SK-N-SH (cell line): ENCODE measurements around the gene CUEDC1. TPM values are rescaled to one million over a fixed set of nuclear protein-coding genes. Genes with fewer than 3 reads are reported as not detected.

Source experiments
- CTCF ChIA-PET: fragments of 300-600, 350-600 bp; formaldehyde crosslinking; extraction: SDS; loops from one replicate; lab custom pipeline; 2021; lab: Yijun Ruan, JAX
- POLR2A ChIA-PET: fragments of 350-600 bp; sonication (Branson Sonifier 250); formaldehyde crosslinking; extraction: SDS; loops from one replicate; lab custom pipeline; 2020; ENCODE audit warnings: antibody characterized with exemption, inconsistent platforms; lab: Yijun Ruan, JAX
- DNase-seq: peaks from one replicate; pipeline ENCODE4 v3.0.0; 2012
- H2AFZ ChIP-seq: fragments of 200-600 bp; sonication (generic); 2 replicates; pipeline ENCODE4 v1.8.1; 2016; ENCODE audit warnings: antibody characterized with exemption, mild to moderate bottlenecking, low read depth
- H3F3A ChIP-seq: fragments of 200-600 bp; sonication (generic); replicated peaks from 2 replicates; pipeline ENCODE3; 2016; ENCODE audit warnings: antibody characterized with exemption, mild to moderate bottlenecking; ENCODE audit not compliant: insufficient read depth
- H3K27ac ChIP-seq, 2 experiments: fragments of 200-500 bp in 1 of 2; fragments of 200-600 bp in 1 of 2; sonication (Bioruptor generic) in 1 of 2; sonication (generic), shearing (Covaris generic) in 1 of 2; 2 replicates each; pipeline versions ENCODE4 v1.5.1 to v1.6.1; 2014 to 2016; ENCODE audit warnings: low read depth in 2 of 2, inconsistent platforms in 1 of 2, low read length in 1 of 2, mild to moderate bottlenecking in 1 of 2, mixed read lengths in 1 of 2
- H3K27me3 ChIP-seq: fragments of 200-600 bp; sonication (generic), shearing (Covaris generic); 2 replicates; pipeline ENCODE4 v1.6.1; 2016; ENCODE audit warnings: mixed run types; ENCODE audit not compliant: insufficient read depth
- H3K36me3 ChIP-seq, 2 experiments: fragments of 200-500 bp in 1 of 2; fragments of 200-600 bp in 1 of 2; sonication (Bioruptor generic) in 1 of 2; sonication (generic) in 1 of 2; replicated peaks in 1 of 2; 2 replicates each; pipeline versions ENCODE3 to v1.5.1; 2014 to 2016; ENCODE audit warnings: low read length in 1 of 2, mild to moderate bottlenecking in 1 of 2; ENCODE audit not compliant: insufficient read depth in 2 of 2, control insufficient read depth in 1 of 2
- H3K4me1 ChIP-seq, 2 experiments: fragments of 200-500 bp in 1 of 2; fragments of 200-600 bp in 1 of 2; sonication (Bioruptor generic) in 1 of 2; sonication (generic), shearing (Covaris generic) in 1 of 2; 2 replicates each; pipeline versions ENCODE4 v1.5.1 to v1.6.1; 2014 to 2016; ENCODE audit warnings: low read depth in 1 of 2, low read length in 1 of 2, mixed run types in 1 of 2; ENCODE audit not compliant: insufficient read depth in 2 of 2, control insufficient read depth in 1 of 2
- H3K4me2 ChIP-seq: fragments of 200-600 bp; sonication (generic), shearing (Covaris generic); 2 replicates; pipeline ENCODE4 v1.6.1; 2017; ENCODE audit warnings: mixed run types
- H3K4me3 ChIP-seq, 2 experiments: fragments of 200-500 bp in 1 of 2; fragments of 200-600 bp in 1 of 2; sonication (Bioruptor generic) in 1 of 2; sonication (generic), shearing (Covaris generic) in 1 of 2; 2 replicates each; pipeline versions ENCODE4 v1.5.1 to v1.8.1; 2014 to 2016; ENCODE audit warnings: low read depth in 2 of 2, inconsistent platforms in 1 of 2, low read length in 1 of 2, mild to moderate bottlenecking in 1 of 2, mixed read lengths in 1 of 2, moderate library complexity in 1 of 2
- H3K79me2 ChIP-seq: fragments of 200-600 bp; sonication (generic); 2 replicates; pipeline ENCODE4 v1.8.1; 2017; ENCODE audit warnings: mild to moderate bottlenecking; ENCODE audit not compliant: insufficient read depth
- H3K9ac ChIP-seq: fragments of 200-600 bp; sonication (generic); 2 replicates; pipeline ENCODE4 v1.6.1; 2017; ENCODE audit warnings: mixed run types
- H3K9me2 ChIP-seq: fragments of 200-600 bp; sonication (generic); 2 replicates; pipeline ENCODE4 v1.6.1; 2017; ENCODE audit warnings: mixed run types
- H3K9me3 ChIP-seq: fragments of 200-600 bp; sonication (generic); 2 replicates; pipeline ENCODE4 v1.6.1; 2017; ENCODE audit warnings: mixed run types, mild to moderate bottlenecking, moderate library complexity
- H4K20me1 ChIP-seq: fragments of 200-600 bp; sonication (generic); 2 replicates; pipeline ENCODE4 v1.6.1; 2017; ENCODE audit warnings: mild to moderate bottlenecking, mixed run types; ENCODE audit not compliant: insufficient read depth
- ELF1 ChIP-seq: IDR thresholded peaks from 2 replicates; pipeline ENCODE4 v1.4.0; 2012
- FOSL2 ChIP-seq: IDR thresholded peaks from 2 replicates; pipeline ENCODE4 v1.4.0; 2012; ENCODE audit warnings: low read depth, mild to moderate bottlenecking, moderate library complexity, borderline replicate concordance
- GABPA ChIP-seq: IDR thresholded peaks from 2 replicates; pipeline ENCODE4 v1.4.0; 2012; ENCODE audit warnings: low read depth, mild to moderate bottlenecking
- GATA2 ChIP-seq: sonication (generic); formaldehyde crosslinking; IDR thresholded peaks from 2 replicates; pipeline ENCODE4 v1.5.0; 2020; ENCODE audit warnings: mild to moderate bottlenecking, missing genetic modification reagents
- JUND ChIP-seq: IDR thresholded peaks from 2 replicates; pipeline ENCODE4 v1.4.0; 2012
- MXI1 ChIP-seq: IDR thresholded peaks from 2 replicates; pipeline ENCODE4 v1.6.1; 2012; ENCODE audit warnings: mild to moderate bottlenecking, low read depth, low read length, improper control_type of control experiment
- POLR2AphosphoS5 ChIP-seq: IDR thresholded peaks from 2 replicates; pipeline ENCODE4 v1.6.1; 2012; ENCODE audit warnings: low read depth, low read length
- RCOR1 ChIP-seq: fragments of 150-350 bp; IDR thresholded peaks from 2 replicates; pipeline ENCODE4 v1.6.1; 2017; ENCODE audit warnings: antibody characterized with exemption, low read length
- RXRA ChIP-seq: IDR thresholded peaks from 2 replicates; pipeline ENCODE4 v1.4.0; 2012; ENCODE audit warnings: low read depth, mild to moderate bottlenecking, borderline replicate concordance
- SIN3A ChIP-seq: IDR thresholded peaks from 2 replicates; pipeline ENCODE4 v1.6.1; 2012; ENCODE audit warnings: low read depth, mild to moderate bottlenecking, low read length, moderate library complexity, borderline replicate concordance
- TAF1 ChIP-seq: IDR thresholded peaks from 2 replicates; pipeline ENCODE4 v1.6.1; 2012; ENCODE audit warnings: low read depth, mild to moderate bottlenecking, low read length, moderate library complexity, borderline replicate concordance
- TEAD4 ChIP-seq: IDR thresholded peaks from 2 replicates; pipeline ENCODE4 v1.4.0; 2012; ENCODE audit warnings: mild to moderate bottlenecking, borderline replicate concordance; ENCODE audit not compliant: insufficient read depth
- WGBS: methylation state at CpG from one replicate; pipeline ENCODE4 v1.1.6; 2017; ENCODE audit warnings: low lambda C conversion rate; 5-methylcytosine and 5-hydroxymethylcytosine counted together
- polyA plus RNA-seq, 3 experiments: library from polyadenylated mRNA; depleted of rRNA; stranded (reverse); fragments of >200 nt; gene quantifications; 2 replicates each; pipeline ENCODE4 v1.2.3, GENCODE V29; 2012
- TF ChIP-seq, protein P1 (sequence below): IDR thresholded peaks from 2 replicates; pipeline ENCODE4 v1.4.0; 2012; ENCODE audit warnings: low read depth, borderline replicate concordance
- TF ChIP-seq, protein P2 (sequence below): fragments of 150-350 bp; IDR thresholded peaks from 2 replicates; pipeline ENCODE4 v1.6.1; 2017; ENCODE audit warnings: antibody characterized with exemption, low read length, low read depth, borderline replicate concordance
- TF ChIP-seq, protein P3 (sequence below): fragments of 200-600 bp; sonication (generic); IDR thresholded peaks from 2 replicates; pipeline ENCODE4 v1.6.1; 2017; ENCODE audit warnings: antibody characterized with exemption, mild to moderate bottlenecking, moderate library complexity
- TF ChIP-seq, protein P4 (sequence below): IDR thresholded peaks from 2 replicates; pipeline ENCODE4 v1.4.0; 2012; ENCODE audit warnings: low read depth, borderline replicate concordance
- TF ChIP-seq, protein P5 (sequence below): IDR thresholded peaks from 2 replicates; pipeline ENCODE4 v1.6.1; 2012; ENCODE audit warnings: mild to moderate bottlenecking, low read depth, low read length, moderate library complexity

CUEDC1 gene
- polyA plus RNA-seq, 1 of the 3 experiments (the other 2 are of a cell fraction), result 58.9 TPM

DNA sequence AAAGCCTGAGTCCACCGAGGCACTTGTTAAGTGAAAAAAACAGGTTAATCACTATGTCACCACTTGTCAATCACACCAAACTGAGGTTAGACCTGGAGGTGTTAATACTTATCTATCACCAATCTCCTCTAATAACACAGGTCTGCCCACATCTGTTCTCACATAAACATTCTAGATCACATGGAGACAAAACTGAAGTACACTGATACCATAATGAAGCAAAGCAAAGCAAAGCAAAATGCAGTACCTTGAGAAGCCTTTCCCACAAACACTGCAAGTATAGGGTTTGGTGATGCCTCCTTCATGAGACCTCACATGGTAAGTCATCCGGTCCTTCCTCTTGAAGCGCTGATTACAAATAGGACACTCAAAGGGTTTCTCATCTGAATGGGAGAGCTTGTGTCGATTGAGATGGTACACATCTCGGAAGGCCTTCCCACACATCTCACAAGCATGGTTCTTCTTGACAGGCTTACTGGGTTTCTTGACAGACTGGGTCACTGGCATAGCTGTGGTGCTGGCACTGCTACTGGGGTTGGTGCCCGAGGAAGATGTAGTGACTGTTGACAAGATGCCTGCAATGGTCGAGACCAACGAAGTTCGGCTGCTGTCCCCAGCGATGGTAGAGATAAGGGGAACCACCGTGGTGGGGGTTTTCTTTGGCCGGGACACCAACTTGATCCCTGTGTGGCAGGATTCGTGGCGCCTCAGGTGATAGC, 27.4 kb upstream of the CUEDC1 start (continued):
- TF ChIP-seq, protein P1, sequence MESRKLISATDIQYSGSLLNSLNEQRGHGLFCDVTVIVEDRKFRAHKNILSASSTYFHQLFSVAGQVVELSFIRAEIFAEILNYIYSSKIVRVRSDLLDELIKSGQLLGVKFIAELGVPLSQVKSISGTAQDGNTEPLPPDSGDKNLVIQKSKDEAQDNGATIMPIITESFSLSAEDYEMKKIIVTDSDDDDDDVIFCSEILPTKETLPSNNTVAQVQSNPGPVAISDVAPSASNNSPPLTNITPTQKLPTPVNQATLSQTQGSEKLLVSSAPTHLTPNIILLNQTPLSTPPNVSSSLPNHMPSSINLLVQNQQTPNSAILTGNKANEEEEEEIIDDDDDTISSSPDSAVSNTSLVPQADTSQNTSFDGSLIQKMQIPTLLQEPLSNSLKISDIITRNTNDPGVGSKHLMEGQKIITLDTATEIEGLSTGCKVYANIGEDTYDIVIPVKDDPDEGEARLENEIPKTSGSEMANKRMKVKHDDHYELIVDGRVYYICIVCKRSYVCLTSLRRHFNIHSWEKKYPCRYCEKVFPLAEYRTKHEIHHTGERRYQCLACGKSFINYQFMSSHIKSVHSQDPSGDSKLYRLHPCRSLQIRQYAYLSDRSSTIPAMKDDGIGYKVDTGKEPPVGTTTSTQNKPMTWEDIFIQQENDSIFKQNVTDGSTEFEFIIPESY, result no peak
- TF ChIP-seq JUND (no peak), FOSL2 (no peak), GATA2 (CRISPR knock-in tag) (no peak), RXRA (no peak)
- TF ChIP-seq, protein P2, sequence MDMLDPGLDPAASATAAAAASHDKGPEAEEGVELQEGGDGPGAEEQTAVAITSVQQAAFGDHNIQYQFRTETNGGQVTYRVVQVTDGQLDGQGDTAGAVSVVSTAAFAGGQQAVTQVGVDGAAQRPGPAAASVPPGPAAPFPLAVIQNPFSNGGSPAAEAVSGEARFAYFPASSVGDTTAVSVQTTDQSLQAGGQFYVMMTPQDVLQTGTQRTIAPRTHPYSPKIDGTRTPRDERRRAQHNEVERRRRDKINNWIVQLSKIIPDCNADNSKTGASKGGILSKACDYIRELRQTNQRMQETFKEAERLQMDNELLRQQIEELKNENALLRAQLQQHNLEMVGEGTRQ, result no peak

DNA sequence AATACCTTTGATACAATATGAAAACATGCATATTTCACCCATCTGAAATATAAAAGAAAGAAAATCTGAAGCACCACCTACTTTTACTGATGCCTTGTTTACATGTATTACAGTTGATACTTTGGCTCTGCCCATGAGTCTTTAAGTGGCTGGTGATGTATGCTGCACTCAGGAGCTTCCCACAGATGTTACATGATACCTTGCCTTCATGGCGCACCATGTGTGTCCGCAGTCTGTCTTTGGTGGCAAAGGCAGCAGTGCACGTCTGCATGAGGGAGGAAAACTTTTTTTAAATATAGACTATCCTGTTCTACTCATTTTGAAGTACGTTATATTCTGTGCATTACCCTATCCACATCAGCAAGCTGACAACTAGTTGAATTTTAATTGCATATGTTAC, 25.3 kb upstream of the CUEDC1 start:
- peaks cover 59% of the 10 kb centered on the region for H4K20me1 ChIP-seq
- POLR2A ChIA-PET, result interaction anchor here (0.6 kb wide), 1 partner anchor 494 kb away, joined by 3 read pairs; no protein-coding TSS in a partner anchor
- H3K27me3 ChIP-seq, result no peaks in the 10 kb centered on the region
- no peak overlapping the region for H2AFZ ChIP-seq
- CTCF ChIA-PET, result interaction anchor here (0.8 to 4.1 kb wide), 12 partner anchors 9 to 132 kb away, joined by 3 to 22 read pairs (median 5); partner anchors contain the start of gene CUEDC1
- H3F3A ChIP-seq, result peaks cover 15% of the 10 kb centered on the region
- no peak overlapping the region for H3K4me2 ChIP-seq
- peaks cover 85 to 90% of the 10 kb centered on the region in 2 experiments for H3K36me3 ChIP-seq
- H3K4me3 ChIP-seq, result no peak overlapping the region
- H3K9me2 ChIP-seq, result no peaks in the 10 kb centered on the region
- DNase-seq, result no peak
- H3K9ac ChIP-seq, result no peak overlapping the region
- no peak overlapping the region for H3K27ac ChIP-seq
- H3K79me2 ChIP-seq, result peaks cover 99% of the 10 kb centered on the region
- H3K4me1 ChIP-seq, result peaks cover 17 to 31% of the 10 kb centered on the region in 2 experiments
- WGBS, result 94% methylated on average over 4 of the region's 4 CpGs
- no peaks in the 10 kb centered on the region for H3K9me3 ChIP-seq
- TF ChIP-seq, protein P3, sequence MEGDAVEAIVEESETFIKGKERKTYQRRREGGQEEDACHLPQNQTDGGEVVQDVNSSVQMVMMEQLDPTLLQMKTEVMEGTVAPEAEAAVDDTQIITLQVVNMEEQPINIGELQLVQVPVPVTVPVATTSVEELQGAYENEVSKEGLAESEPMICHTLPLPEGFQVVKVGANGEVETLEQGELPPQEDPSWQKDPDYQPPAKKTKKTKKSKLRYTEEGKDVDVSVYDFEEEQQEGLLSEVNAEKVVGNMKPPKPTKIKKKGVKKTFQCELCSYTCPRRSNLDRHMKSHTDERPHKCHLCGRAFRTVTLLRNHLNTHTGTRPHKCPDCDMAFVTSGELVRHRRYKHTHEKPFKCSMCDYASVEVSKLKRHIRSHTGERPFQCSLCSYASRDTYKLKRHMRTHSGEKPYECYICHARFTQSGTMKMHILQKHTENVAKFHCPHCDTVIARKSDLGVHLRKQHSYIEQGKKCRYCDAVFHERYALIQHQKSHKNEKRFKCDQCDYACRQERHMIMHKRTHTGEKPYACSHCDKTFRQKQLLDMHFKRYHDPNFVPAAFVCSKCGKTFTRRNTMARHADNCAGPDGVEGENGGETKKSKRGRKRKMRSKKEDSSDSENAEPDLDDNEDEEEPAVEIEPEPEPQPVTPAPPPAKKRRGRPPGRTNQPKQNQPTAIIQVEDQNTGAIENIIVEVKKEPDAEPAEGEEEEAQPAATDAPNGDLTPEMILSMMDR, result no peak
- TF ChIP-seq SIN3A (no peak), JUND (no peak), POLR2AphosphoS5 (no peak), TEAD4 (no peak), RXRA (no peak), ELF1 (no peak), GABPA (no peak), FOSL2 (no peak), MXI1 (no peak), RCOR1 (no peak), TAF1 (no peak)
- TF ChIP-seq, protein P4, sequence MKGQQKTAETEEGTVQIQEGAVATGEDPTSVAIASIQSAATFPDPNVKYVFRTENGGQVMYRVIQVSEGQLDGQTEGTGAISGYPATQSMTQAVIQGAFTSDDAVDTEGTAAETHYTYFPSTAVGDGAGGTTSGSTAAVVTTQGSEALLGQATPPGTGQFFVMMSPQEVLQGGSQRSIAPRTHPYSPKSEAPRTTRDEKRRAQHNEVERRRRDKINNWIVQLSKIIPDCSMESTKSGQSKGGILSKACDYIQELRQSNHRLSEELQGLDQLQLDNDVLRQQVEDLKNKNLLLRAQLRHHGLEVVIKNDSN, result no peak
- TF ChIP-seq, protein P5, sequence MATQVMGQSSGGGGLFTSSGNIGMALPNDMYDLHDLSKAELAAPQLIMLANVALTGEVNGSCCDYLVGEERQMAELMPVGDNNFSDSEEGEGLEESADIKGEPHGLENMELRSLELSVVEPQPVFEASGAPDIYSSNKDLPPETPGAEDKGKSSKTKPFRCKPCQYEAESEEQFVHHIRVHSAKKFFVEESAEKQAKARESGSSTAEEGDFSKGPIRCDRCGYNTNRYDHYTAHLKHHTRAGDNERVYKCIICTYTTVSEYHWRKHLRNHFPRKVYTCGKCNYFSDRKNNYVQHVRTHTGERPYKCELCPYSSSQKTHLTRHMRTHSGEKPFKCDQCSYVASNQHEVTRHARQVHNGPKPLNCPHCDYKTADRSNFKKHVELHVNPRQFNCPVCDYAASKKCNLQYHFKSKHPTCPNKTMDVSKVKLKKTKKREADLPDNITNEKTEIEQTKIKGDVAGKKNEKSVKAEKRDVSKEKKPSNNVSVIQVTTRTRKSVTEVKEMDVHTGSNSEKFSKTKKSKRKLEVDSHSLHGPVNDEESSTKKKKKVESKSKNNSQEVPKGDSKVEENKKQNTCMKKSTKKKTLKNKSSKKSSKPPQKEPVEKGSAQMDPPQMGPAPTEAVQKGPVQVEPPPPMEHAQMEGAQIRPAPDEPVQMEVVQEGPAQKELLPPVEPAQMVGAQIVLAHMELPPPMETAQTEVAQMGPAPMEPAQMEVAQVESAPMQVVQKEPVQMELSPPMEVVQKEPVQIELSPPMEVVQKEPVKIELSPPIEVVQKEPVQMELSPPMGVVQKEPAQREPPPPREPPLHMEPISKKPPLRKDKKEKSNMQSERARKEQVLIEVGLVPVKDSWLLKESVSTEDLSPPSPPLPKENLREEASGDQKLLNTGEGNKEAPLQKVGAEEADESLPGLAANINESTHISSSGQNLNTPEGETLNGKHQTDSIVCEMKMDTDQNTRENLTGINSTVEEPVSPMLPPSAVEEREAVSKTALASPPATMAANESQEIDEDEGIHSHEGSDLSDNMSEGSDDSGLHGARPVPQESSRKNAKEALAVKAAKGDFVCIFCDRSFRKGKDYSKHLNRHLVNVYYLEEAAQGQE, result no peak
- TF ChIP-seq, protein P1, result no peak
